Activated CD4-positive, alpha-beta T cell treated with anti-CD3 and anti-CD28 coated beads, Interleukin-2, amount 50 U/mL, for 16 hours (primary cell): ENCODE data around the gene VHLL.

ENCODE experiments used
- DNase-seq: peaks from one replicate; pipeline ENCODE4 v3.0.0-alpha.2; 2020

Gene VHLL

DNA sequence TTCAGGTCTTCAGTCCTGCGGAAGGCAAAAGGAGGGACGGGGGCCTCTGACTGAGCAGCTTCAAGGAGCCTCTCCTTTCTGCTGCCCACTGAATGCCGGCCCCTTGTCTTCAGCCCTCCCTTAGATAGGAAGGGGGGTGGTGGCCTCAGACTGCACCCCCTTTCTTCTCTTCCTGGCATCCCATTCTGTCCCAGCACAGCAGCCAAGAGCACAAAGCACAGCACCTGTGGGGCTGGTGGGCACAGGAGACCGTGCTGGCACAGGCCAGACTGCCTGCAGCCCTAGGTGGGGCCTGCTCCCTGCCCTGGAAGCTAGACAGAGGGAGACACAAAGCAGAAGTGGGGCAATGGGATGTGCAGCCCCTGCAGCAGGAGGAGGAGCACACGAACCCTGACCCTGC is 49.5 kb downstream of the VHLL start:
- DNase-seq, result no peak
